Common myeloid progenitor, CD34-positive (primary cell): ENCODE measurements around the gene ZBTB38.

ENCODE experiments used
- CTCF ChIA-PET: fragments of 350-600 bp; sonication (Branson Sonifier 250); formaldehyde crosslinking; loops from one replicate; lab custom pipeline; 2021; ENCODE audit warnings: antibody characterized with exemption; lab: Charles Lee
- POLR2A ChIA-PET: fragments of 350-600 bp; sonication (Branson Sonifier 250); formaldehyde crosslinking; loops from one replicate; lab custom pipeline; 2021; ENCODE audit warnings: antibody characterized with exemption; lab: Charles Lee
- DNase-seq, 3 donors: peaks; one replicate each; pipeline versions ENCODE4 v3.0.0 to v3.0.0-alpha.2; 2013
- H3K27ac ChIP-seq, 2 experiments: 1 replicate in 1 of 2; 2 replicates in 1 of 2; pipeline ENCODE4 v1.7.0; 2013; ENCODE audit warnings: inconsistent platforms in 2 of 2, low read length in 2 of 2, mild to moderate bottlenecking in 2 of 2, low read depth in 1 of 2, moderate library complexity in 1 of 2; ENCODE audit not compliant: severe bottlenecking in 2 of 2, insufficient read depth in 1 of 2, poor library complexity in 1 of 2
- H3K27me3 ChIP-seq, 5 experiments: replicated peaks in 2 of 5; 1 replicate in 3 of 5; 2 replicates in 2 of 5; pipeline versions ENCODE4 v1.6.1 to v1.7.0; 2013; ENCODE audit warnings: low read length in 4 of 5, mild to moderate bottlenecking in 2 of 5, moderate library complexity in 2 of 5, inconsistent platforms in 1 of 5; ENCODE audit not compliant: insufficient read depth in 5 of 5, control insufficient read depth in 4 of 5
- H3K36me3 ChIP-seq, 4 experiments: 1 replicate in 2 of 4; 2 replicates in 2 of 4; pipeline versions ENCODE4 v1.6.1 to v1.7.0; 2013; ENCODE audit warnings: low read length in 3 of 4, control low read depth in 1 of 4, mild to moderate bottlenecking in 1 of 4; ENCODE audit not compliant: control insufficient read depth in 4 of 4, insufficient read depth in 4 of 4
- H3K4me1 ChIP-seq, 4 experiments: 1 replicate in 3 of 4; 2 replicates in 1 of 4; pipeline versions ENCODE4 v1.6.1 to v1.7.1; 2013; ENCODE audit warnings: low read length in 3 of 4, mild to moderate bottlenecking in 3 of 4, control low read depth in 1 of 4, inconsistent platforms in 1 of 4, moderate library complexity in 1 of 4; ENCODE audit not compliant: control insufficient read depth in 4 of 4, insufficient read depth in 4 of 4; ENCODE audit errors: control extremely low read depth in 1 of 4
- H3K4me3 ChIP-seq, 7 experiments: 1 replicate in 4 of 7; 2 replicates in 3 of 7; pipeline versions ENCODE4 v1.5.1 to v1.7.0; 2013; ENCODE audit warnings: mild to moderate bottlenecking in 7 of 7, low read length in 6 of 7, moderate library complexity in 6 of 7, inconsistent platforms in 2 of 7, low read depth in 2 of 7, control low read depth in 1 of 7; ENCODE audit not compliant: insufficient read depth in 4 of 7, control insufficient read depth in 1 of 7; ENCODE audit errors: extremely low read depth in 1 of 7
- H3K9me3 ChIP-seq, 5 experiments: 1 replicate in 4 of 5; 2 replicates in 1 of 5; pipeline versions ENCODE4 v1.6.1 to v1.7.1; 2013; ENCODE audit warnings: low read length in 4 of 5, mild to moderate bottlenecking in 2 of 5, inconsistent platforms in 1 of 5, low read depth in 1 of 5, moderate library complexity in 1 of 5; ENCODE audit not compliant: control insufficient read depth in 4 of 5, insufficient read depth in 2 of 5; ENCODE audit errors: control extremely low read depth in 1 of 5
- WGBS: methylation state at CpG from one replicate; pipeline ENCODE4 v1.1.5; 2013; ENCODE audit not compliant: insufficient coverage; 5-methylcytosine and 5-hydroxymethylcytosine counted together

ZBTB38 gene

DNA sequence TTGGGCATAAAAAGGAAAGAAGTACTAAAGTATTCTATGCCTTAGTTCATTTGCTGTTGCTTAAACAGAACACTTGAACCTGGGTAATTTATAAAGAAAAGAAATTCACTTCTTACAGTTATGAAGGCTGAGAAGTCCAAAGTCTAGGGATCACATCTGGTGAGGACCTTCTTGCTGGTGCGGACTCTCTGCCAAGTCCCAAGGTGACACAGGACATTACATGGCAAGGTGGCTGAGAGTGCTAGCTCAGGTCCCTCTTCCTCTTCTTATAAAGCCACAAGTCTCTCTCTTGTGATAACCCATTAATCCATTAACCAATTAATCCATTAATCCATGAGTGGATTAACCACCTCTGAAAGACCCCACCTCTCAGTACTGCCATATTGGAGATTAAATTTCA, 3.1 kb upstream of the ZBTB38 start:
- peaks cover 0 to 6% (median 0%) of the 10 kb centered on the region in 5 experiments for H3K9me3 ChIP-seq
- DNase-seq = no peak
- peaks cover 0 to 18% (median 8%) of the 10 kb centered on the region in 4 experiments for H3K4me1 ChIP-seq
- no peak overlapping the region for H3K27ac ChIP-seq
- H3K36me3 ChIP-seq = no peaks in the 10 kb centered on the region
- WGBS = 100% methylated on average over 1 of the region's 1 CpG
- ChIA-PET POLR2A (no interaction called here), CTCF (interaction anchor here (1.2 kb wide), 1 partner anchor 73 kb away, joined by 3 read pairs; no protein-coding TSS in a partner anchor)
- H3K27me3 ChIP-seq = no peaks in the 10 kb centered on the region
- H3K4me3 ChIP-seq = no peak overlapping the region

DNA sequence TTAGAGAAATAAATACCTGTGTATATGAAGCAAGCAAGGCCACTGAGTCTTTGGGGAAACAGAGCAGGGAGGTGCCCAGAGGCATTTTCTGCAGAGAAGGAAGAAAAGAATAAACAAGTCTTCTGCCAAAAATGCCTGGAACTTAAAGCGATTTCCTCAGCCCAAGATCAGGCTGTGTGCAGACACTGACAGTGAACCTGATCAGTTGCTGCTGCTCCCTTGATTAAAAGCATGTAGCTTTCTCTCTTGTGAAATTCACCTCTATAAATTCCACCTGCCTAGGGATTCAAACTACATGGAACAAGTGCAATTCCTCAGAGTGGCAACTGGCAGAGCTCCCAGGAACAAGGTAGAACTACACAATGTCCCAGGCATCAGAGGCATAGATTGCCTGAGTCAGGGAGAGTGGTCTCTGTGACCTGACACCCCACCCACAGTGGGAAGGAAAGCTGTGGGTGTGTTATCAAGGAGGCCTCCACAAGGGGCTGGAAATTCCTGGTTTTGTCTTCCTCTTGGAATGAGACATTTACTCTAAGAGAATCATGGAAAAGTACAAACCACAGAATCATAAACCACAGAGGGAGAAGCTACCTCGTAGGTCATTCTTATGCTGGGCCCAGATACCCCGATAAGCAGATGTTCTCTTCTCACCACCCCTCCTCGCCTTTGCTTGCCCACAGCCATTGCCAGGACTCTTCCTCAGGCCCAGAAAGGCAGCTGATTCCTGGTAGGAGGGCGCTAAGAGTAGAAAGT, 1.8 kb upstream of the ZBTB38 start:
- H3K4me3 ChIP-seq = no peak overlapping the region
- ChIA-PET CTCF (interaction anchor here (0.7 to 1.8 kb wide), 9 partner anchors 12 to 89 kb away, joined by 3 to 10 read pairs (median 3); no protein-coding TSS in a partner anchor), POLR2A (no interaction called here)
- peak in 2 of 3 donors; percentile 50 to 65 for DNase-seq
- peaks cover 0 to 6% (median 0%) of the 10 kb centered on the region in 5 experiments for H3K9me3 ChIP-seq
- 54% methylated on average over 5 of the region's 5 CpGs for WGBS
- no peaks in the 10 kb centered on the region for H3K36me3 ChIP-seq
- peaks cover 0 to 18% (median 8%) of the 10 kb centered on the region in 4 experiments for H3K4me1 ChIP-seq
- no peak overlapping the region for H3K27ac ChIP-seq
- H3K27me3 ChIP-seq = no peaks in the 10 kb centered on the region

DNA sequence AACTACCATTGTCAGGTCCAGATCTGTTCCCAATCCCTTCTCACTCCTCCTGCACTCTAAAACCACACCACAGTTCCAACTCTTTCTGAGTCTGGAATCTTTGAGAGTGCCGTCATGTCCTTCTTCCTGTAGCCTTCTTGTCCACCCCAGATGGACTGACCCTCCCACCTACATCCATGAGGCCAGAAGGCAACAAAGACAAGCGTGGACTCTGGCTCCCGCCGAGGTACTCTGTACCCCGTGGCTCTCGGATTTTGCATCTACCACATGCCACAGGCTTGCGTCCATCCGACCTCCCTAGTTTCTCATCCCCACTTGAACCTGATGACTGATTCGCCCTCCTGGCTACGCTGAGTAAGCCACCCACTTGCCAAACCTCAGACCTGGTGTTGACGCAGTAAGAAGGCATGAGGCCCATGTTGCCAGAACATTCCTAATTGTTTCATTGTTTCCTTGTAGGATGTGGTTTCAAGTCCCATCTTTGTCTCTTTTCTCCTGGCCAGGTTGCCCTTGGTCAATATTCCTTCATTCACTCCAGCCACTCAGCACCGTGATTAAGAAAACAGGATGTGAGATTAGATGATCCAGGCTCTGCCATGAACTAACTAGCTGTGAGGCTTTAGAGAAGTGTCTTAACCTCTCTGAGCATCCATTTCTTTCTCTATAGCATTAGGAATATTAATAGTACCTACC, 1.1 kb upstream of the ZBTB38 start:
- Histone ChIP-seq H3K27ac (no peak overlapping the region), H3K27me3 (no peaks in the 10 kb centered on the region)
- 98% methylated on average over 7 of the region's 12 CpGs for WGBS

DNA sequence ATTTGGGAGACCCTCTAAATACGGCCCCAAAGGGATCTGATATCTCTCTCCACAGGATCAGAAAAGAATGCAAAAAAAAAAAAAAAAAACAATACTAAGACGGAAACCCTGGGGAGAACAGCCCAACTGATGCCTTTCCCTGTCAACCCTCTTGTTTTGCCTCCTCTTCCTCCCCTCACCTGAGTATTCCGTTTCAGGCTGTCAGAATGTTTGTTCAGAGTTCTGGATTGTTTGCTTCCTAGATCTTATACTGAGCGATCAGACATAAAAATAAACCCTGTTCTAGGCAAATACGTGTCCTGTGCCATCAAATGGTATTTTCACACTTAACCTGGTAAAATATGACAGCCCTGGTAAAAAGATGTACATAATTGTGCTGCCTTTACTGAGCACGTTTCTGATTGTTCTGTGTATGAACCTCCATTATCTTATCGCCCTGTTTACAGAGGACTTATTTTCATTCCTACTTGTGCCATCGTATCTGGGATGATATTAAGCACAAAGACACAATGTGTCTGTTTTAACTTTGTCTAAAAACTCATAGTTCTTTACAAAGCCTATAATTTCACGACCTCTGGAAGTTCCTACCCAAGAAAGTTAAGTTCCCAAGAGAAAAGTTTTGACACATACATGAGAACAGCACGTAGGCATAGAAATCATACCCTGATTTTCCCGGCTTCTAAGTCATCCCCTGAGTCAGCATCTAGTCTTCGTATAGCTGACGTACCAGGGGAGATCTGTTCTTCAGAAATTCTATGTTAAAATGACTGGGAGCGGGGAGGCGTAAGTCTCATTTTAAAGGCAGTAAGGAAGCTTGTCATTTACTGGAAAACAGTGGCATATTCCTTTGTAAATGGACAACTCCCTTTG, 856 bp downstream of the ZBTB38 start:
- peak overlapping the region in 1 of 2 experiments; percentile 64 for H3K27ac ChIP-seq
- no peak for DNase-seq
- POLR2A ChIA-PET = no interaction called here
- H3K27me3 ChIP-seq = no peaks in the 10 kb centered on the region
- H3K4me1 ChIP-seq = peaks cover 0 to 18% (median 8%) of the 10 kb centered on the region in 4 experiments
- no peaks in the 10 kb centered on the region for H3K36me3 ChIP-seq
- CTCF ChIA-PET = interaction anchor here (0.7 to 4.5 kb wide), 14 partner anchors 9 to 84 kb away, joined by 3 to 27 read pairs (median 6); no protein-coding TSS in a partner anchor
- H3K9me3 ChIP-seq = no peaks in the 10 kb centered on the region
- WGBS = 99% methylated on average over 10 of the region's 15 CpGs
- H3K4me3 ChIP-seq = no peak overlapping the region

More for the DNA sequence above, 1.1 kb upstream of the ZBTB38 start:
- CTCF ChIA-PET = interaction anchor here (0.7 to 2.0 kb wide), 10 partner anchors 12 to 89 kb away, joined by 3 to 18 read pairs (median 3); no protein-coding TSS in a partner anchor
- no peak for DNase-seq
- POLR2A ChIA-PET = no interaction called here
- no peak overlapping the region for H3K4me3 ChIP-seq
- H3K9me3 ChIP-seq = peaks cover 0 to 6% (median 0%) of the 10 kb centered on the region in 5 experiments
- H3K36me3 ChIP-seq = no peaks in the 10 kb centered on the region
- peaks cover 0 to 18% (median 8%) of the 10 kb centered on the region in 4 experiments for H3K4me1 ChIP-seq

DNA sequence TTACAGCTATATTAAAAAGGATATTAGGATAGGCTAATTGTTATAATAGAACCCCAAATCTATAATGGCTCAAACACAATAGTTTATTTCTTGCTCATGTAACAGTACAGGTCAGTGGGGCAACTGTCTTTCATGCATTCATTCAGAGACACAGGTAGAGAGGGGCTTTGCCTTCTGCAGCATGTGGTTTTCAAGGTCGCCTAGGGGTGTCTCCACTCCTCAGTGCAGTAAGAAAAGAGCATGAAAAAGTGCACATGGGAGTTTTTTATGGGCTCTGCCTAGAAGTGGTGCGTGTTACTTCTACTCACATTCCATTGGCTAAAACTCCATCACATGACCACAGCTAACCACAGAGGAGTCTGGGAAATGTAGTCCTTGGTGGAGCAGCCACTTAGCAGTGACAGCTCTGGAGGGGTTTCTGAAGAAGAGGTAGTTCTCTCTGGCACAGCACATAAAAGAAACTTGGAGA, 1.8 kb downstream of the ZBTB38 start:
- Histone ChIP-seq H3K27me3 (no peaks in the 10 kb centered on the region), H3K4me1 (peaks cover 0 to 18% (median 8%) of the 10 kb centered on the region in 4 experiments), H3K9me3 (no peaks in the 10 kb centered on the region), H3K36me3 (no peaks in the 10 kb centered on the region), H3K4me3 (no peak overlapping the region), H3K27ac (peak overlapping the region in 1 of 2 experiments; percentile 64)
- WGBS = 0% methylated on average over 1 of the region's 2 CpGs
- peak; percentile 93 to 96 (median 96) for DNase-seq
- ChIA-PET POLR2A (no interaction called here), CTCF (interaction anchor here (0.7 to 4.5 kb wide), 14 partner anchors 9 to 89 kb away, joined by 3 to 27 read pairs (median 4); no protein-coding TSS in a partner anchor)

DNA sequence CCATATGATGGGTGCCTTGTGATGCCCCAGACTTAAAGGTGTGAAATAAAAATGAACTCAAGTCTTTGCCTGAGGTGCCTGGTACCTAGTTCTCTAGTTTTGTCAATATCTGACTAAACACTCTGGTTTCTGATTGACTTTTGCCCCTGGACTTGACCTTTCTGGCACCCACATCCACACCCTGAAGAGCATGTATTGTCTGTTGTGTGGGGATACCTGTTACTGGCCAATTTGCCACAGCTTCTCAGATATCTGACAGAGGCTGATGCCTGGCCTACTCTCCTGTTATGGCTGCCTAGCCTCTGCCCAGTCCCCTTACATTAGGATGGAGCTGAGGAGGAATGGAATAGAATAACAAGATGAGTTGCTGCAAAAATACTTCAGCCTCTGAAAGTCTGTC, 3.6 kb downstream of the ZBTB38 start:
- ChIA-PET CTCF (interaction anchor here (1.2 to 4.5 kb wide), 6 partner anchors 11 to 87 kb away, joined by 4 to 27 read pairs (median 10); no protein-coding TSS in a partner anchor), POLR2A (no interaction called here)
- DNase-seq = no peak
- no peaks in the 10 kb centered on the region for H3K9me3 ChIP-seq
- no peak overlapping the region for H3K27ac ChIP-seq
- peaks cover 0 to 14% (median 6%) of the 10 kb centered on the region in 4 experiments for H3K4me1 ChIP-seq
- no peaks in the 10 kb centered on the region for H3K36me3 ChIP-seq
- no peak overlapping the region for H3K4me3 ChIP-seq
- no peaks in the 10 kb centered on the region for H3K27me3 ChIP-seq
